GM19351 (cell line): ENCODE results near the gene S100B.

Source experiments
- ATAC-seq: cut with Tn5 transposase; IDR thresholded peaks from one replicate; pipeline ENCODE4 v1.9.1; 2021; ENCODE audit warnings: mild to moderate bottlenecking, moderate library complexity; ENCODE audit not compliant: unreplicated experiment

Gene S100B

DNA sequence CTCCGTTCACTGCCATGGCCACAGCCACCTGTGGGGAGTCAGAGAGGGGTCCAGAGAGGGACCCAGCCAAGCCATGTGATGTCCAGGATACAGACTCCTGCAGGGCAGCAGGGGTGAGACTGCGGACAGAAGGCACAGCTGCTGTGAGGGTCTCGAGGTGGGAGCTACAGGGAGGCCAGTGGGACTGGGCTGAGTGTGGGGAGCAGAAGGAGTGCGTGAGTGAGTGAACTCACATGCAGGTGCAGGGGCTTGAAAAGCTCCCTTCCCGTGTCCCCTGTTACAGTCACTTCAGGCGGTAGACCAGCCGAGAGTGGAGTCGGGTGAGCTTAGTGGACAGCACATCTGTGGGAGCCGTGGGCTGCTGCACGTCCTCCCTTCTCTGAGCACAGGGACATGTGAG lies 42.4 kb downstream of the S100B start:
- ATAC-seq: no peak

DNA sequence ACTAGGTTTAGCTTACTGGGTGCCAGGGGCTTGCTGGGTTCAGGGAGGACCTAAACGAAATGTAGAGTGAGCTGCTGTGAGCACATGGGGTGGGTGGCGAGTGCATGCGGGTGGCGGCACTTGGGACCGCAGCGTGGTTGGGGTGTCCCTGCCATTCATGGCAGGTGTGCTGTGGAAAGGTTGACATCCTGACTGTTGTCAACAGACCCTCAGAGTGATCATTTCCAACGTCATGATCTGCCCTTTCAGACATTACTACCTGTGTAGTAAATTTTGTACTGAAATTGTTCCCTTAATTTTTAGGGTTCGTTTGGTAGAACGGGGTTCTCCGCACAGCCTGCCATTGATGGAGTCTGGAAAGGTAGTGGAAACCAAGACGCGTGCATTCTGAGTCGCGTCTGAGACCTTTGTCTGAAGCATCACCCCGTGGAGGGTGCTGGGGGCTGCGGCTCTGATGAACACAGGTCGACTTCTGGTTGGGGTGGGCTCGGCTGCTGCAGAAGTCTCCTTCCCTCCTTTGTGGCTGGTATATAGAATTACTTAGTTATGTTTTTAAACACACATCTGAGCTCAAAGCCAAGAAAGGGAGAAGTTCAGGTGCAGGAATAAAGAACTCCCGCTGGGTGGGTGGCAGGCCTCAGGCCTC lies 43.3 kb downstream of the S100B start:
- ATAC-seq: no peak

DNA sequence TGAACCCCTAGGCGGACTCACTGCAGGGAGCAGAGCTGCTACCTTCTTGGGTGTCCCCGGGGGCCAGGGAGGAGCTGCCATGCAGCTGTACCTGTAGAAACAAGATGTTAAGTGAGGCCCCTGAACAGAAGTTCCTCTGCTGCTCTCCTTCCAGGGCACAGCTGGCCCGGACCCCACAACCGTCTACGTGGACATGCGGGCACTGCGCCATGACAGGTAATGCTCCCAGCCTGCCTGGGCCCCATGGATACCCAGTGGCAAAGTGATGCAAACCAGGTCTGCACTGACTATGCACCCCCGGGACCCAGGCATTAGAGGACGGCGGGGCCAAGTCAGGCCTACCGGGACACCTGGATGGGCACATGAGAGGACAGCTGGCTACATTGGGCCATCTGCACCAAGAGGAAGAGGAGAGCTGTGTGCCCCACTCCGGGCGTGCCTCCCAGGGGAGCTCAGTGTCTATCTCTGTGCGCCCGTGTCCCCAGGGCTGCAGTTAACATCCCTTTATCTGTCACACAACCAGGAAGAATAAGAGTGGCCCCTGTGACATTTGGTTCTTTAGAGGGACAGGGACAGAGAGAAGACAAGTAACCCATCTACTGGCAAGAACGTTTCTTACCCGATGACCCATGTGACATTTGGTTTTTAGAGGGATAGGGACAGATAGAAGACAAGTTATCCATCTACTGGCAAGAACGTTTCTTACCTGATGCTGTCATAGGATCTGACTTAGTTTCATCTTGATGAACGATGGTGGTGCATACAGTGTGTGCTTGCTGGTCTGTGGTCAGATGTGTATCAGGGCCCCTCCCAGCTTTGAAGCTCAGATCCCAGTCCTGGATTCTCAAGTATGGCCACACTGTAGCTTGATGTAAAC lies 44.1 kb downstream of the S100B start:
- no peak for ATAC-seq

DNA sequence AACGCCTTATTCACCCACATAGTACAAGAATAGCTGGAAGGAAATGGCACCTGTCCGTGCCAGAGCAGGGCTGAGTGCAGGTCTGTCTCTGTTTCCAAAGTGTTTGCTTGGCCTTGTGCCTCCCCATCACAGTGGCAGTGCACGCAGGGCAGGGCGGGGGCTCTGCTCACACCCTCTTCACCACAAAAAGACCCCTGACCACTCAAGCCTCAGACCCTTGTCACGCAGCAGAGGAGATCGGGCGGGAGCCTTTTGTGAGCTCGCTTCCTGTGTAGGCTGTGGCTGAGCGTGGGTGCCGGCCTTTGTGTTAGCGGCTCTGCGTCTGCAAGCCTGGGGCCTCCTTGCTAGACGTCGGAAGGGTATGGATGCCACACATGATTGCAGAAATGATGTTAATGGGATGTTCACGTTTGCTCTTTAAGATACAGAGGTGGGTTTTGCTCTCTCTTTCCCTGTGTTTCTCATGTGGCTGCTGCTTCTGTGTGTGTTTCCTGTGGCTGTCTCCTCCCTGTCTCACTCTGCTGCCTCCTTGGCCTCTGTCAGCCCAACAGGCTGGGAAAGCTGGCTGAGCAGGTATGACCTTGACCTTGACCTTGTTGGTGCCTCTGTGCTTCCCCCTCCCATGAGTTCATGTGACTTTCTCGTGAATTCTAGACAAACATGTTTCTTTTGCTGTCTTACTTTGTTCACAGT lies 45.4 kb downstream of the S100B start:
- ATAC-seq: no peak

DNA sequence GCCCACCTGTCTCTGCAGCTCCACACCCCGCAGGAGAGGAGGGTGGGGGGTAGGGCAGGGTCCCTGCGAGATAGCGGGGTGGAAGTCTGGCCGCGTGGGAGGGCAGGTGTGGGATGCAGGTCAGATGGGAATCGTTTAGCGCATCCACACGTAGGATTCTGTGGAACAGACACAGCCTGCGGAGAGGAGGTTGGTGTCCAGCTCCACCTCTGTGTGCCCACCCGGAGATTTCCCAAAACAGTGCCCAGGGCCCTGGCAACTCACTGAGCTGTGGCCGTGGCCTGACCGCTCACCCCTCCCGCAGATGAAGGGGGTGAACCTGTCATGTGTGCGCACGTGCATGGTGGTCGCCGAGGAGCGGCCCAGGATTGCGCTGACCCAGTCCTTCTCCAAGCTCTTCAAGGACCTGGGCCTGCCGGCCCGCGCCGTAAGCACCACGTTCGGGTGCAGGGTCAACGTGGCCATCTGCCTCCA lies 46.9 kb downstream of the S100B start:
- ATAC-seq: no peak

DNA sequence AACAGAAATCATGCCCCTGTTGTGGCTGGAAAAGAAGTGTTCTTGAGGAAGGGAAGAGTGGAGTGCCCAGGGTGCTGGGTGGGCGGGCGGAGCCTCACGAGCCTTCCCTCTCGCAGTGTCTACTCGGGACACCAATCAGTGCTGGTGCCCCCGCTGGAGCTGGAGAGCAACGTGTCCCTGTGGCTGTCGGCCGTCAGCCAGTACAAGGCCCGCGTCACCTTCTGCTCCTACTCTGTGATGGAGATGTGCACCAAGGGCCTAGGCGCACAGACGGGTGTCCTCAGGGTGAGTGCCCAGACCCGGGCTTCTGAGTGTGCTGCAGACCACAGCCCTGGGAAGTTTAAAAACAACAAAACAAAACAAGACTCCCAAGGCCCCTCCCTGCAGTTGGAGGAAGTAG lies 47.4 kb downstream of the S100B start:
- no peak for ATAC-seq

DNA sequence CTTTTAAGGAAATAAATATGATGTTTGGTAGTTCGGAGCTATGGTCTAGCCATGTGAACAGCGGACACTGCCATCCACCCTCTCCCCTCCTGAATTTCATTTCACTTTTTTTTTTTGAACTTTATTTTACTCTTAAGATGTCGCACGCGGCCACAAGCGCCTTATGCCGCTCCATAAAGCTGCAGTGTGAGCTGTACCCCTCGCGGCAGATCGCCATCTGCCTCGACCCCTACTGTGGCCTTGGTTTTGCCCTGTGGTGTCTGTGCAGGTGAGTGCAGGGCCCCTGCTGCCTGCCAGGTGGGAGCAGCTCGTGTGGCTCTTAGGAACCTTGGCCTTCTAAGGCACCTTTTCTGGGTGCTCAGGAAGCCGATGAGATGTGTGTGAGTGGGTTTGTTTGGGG lies 48.1 kb downstream of the S100B start:
- ATAC-seq: no peak

DNA sequence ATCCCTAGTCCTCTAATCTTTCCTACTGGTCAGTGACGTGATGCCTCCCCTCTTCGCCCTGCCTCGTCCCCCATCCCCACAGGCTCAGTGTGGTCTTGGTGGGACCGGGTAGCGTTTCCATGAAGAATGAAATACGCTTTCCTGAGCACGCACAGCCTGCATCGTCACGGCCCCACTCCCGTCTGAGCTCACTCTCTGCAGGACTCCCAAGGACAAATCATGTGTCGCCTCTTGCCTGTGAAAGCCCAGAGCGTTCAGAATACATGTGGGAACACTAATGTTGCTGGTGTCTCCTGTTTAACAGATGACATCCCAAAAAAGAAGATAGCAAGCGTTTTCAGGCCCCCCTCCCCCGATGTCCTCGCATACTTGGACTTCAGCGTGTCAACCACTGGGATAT lies 49.2 kb downstream of the S100B start:
- no peak for ATAC-seq

DNA sequence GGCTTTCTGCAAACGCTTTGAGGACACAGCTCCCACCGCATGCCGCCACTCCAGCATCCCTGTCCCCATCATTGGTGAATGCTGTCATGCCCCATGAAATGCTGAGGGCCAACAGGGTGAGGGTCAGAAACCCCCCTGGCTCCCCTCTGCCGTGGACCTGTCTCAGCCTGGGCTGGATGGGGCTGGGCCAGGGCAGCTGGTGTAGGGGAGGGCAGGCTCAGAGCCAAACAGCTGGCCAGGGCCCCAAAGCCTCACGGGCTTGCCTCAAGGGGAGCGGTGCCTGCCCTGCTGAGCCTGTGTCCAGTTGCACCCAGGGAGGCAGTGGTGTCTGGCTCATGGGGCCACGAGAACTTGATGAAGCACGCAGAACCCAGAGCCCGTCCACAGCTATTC lies 49.7 kb downstream of the S100B start:
- ATAC-seq: no peak

DNA sequence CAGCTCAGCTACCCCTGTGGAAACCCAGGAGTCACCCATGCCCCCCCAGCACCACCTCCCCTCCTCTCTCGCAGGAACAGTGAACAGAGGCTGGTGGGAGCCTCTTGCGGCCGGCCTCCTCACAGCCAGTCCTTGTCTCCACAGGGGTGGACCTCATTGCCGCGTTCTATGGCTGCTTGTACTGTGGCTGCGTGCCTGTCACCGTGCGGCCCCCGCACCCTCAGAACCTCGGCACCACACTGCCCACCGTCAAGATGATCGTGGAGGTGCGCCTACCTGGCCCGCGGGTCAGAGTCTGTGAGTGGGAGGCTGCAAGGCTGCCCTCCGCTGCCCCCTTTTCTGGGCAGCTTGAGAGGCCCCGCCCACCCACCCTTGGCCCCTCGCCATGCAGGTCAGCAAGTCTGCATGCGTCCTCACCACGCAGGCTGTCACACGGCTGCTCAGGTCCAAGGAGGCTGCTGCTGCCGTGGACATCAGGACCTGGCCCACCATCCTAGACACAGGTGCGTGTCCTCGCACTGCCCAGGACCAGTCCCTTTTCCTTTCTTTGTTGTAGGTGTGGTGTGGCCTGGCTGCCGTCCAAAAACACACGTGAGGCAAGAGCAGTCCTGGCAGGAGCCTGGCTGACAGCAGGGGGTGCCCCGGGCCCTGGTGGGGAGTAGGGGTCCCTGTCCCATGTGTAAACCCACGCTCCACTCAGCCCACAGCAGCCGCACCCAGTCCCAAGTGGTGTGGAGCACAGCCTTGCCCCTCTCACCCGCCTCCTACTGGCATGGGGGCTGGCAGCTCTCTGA lies 50.3 kb downstream of the S100B start:
- ATAC-seq: no peak

DNA sequence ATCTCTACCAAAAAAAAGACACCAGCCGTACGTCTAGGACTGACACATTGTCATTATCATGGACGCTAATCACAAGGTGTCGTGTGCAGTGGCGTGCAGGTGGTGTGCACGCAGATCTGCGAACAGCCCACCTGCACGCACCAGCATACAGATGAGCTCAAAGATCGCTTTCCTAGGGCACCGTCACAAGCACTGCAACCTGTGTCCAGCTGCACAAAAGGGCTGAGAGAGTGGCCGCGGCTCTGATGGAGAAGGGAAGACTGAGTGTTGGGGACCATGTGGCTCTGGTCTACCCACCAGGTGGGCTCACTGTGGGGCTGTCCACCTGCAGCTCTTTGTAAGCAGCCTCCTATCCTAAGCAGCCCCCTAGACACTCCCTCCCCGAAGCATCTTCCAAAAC lies 50.9 kb downstream of the S100B start:
- ATAC-seq: no peak

DNA sequence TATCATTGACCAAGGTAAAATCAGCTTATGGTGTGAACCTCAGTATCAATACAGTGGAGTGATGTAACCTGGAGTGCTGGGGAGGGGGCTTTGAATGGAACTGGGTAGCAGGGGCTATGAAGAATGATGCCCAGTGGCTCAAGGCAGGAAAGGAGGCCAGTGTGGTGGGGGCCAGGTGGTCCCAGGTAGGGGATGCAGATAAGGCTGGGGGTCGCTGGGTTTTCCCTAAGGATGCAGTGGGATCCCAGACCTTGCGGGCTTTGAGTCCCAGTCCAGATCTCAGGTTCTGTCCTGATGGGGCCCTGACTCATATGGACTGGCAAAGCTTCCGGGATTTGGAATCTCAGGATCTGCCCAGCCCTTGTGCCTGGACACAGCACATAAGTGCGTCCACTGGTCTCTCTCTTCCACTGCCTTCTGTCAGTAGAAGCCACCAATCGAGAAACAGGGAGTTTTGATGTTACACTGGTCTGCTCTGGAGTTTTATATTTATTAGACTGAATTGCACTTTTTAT lies 52.0 kb downstream of the S100B start:
- ATAC-seq: no peak

DNA sequence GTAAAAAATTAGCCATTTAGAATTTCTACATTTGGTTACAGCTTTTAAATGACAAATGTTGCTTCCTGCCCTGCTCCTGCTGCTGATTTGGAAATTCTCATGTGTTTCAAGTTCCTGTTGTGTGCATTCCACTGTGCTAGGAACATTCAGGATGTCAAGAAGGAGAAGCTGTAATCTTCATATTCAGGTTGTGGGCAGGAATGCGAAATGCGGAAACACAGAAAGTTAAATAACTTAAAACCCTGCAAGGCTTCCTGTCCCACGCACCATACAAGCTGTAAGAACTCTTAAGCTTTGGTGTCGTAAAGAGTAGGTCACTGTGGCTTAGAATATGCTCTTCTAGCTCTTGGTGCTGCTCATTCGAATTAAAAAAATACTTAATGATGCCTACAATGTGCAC lies 52.6 kb downstream of the S100B start:
- ATAC-seq: no peak

DNA sequence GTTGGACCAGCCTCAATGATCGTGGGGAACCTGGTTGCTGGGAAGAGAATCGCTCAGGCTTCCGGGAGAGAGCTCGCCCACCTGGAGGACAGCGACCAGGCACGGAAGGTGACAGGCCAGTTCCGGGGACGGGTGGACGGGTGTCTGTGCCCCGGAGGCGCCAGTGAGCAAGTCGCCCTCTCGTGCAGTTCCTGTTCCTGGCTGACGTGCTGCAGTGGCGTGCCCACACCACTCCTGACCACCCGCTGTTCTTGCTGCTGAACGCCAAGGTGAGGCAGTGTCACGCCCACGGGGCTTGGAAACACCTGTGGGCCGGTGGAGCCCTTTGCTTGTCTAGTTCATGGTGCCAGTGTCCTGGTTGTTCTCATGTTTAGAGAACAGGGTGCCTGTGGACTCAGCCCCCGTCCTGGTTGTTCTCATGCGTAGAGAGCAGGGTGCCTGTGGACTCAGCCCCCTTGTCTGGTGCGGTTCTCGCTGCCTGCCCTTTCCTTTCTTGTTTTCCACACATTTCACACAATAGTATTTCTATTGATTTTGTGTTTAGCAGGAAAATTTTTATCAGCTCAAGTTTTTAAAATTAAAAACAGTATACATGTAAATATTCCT lies 53.1 kb downstream of the S100B start:
- ATAC-seq: no peak

DNA sequence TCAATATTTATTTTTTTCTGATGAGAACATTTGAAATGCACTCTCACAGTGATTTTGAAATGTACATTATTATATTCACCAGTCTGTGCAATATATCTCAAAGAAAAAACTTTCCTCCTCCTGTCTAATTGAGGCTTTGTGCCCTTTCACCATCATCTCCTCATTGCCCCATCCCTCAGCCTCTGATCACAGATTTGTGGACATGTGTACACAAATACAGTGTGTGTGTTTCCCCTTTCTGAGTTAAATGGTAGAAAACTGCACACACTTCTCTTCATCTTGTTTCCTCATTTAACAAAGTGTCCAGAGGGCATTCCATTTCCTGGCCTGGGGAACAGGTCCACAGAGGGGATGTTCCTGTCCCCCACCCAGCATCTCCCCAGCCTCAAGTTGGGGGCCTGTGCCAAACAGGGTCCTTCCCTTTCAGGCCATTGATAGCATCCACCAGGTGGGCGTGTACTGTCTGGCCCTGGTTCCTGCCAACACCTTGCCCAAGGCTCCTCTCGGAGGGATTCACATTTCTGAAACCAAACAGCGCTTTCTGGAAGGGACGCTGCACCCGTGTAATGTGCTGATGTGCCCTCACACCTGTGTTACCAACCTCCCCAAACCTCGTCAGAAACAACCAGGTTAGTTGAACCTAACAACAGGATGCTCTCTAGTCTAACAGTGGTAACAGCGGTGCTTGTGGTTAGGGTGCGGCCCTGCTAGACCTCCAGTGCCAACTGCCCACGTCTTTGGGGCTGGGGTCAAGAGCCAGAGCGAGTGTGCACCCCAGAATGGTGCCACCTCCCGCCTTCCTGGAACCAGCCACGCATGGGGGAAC lies 54.6 kb downstream of the S100B start:
- no peak for ATAC-seq

DNA sequence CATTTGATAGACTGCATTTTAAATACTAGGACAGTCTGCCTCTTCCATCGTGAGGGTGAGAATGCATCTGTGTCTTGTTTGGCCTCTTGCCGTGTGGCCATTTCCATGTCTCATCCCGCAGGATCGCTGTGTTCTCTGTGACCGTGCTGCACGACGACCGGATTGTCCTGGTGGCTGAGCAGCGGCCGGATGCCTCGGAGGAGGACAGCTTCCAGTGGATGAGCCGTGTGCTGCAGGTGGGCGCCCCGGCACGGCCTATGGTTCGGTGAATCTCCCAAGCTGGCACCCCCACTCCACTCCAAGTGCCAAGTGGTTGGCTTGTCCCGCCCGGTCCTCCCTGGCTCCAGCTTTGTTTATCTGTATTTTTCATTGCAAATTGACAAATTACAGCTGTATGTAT lies 55.2 kb downstream of the S100B start:
- no peak for ATAC-seq
